22Rv1 (cell line): ENCODE data around the gene RUNX3.

ENCODE experiments used
- H3K27ac ChIP-seq: fragments of 450-650 bp; 2 replicates; pipeline ENCODE4 v1.5.1; 2017
- CTCF ChIP-seq: fragments of 450-650 bp; IDR thresholded peaks from 2 replicates; pipeline ENCODE4 v1.5.1; 2017; ENCODE audit warnings: mild to moderate bottlenecking
- ZFX ChIP-seq: fragments of 450-650 bp; IDR thresholded peaks from 2 replicates; pipeline ENCODE4 v1.6.1; 2017; ENCODE audit warnings: antibody characterized with exemption, borderline replicate concordance

RUNX3 gene

GRCh38 chr1:24931468-24932231 lies 1.6 kb upstream of the RUNX3 start:
- no peak overlapping the region for H3K27ac ChIP-seq
- TF ChIP-seq CTCF (no peak), ZFX (no peak)

- H3K27ac ChIP-seq = no peak overlapping the region
- TF ChIP-seq CTCF (no peak), ZFX (no peak)
These were observed 1.0 kb upstream of the RUNX3 start for GRCh38 chr1:24931146-24931467.

GRCh38 chr1:24929398-24930259 lies 447 bp downstream of the RUNX3 start:
- TF ChIP-seq ZFX (no peak), CTCF (no peak)
- H3K27ac ChIP-seq = no peak overlapping the region

GRCh38 chr1:24928689-24929397 lies 1.2 kb downstream of the RUNX3 start:
- TF ChIP-seq CTCF (no peak), ZFX (no peak)
- H3K27ac ChIP-seq = no peak overlapping the region

GRCh38 chr1:24927988-24928688 lies 1.9 kb downstream of the RUNX3 start:
- no peak overlapping the region for H3K27ac ChIP-seq
- TF ChIP-seq ZFX = no peak
- no peak for TF ChIP-seq CTCF

- TF ChIP-seq CTCF = no peak
- H3K27ac ChIP-seq = no peak overlapping the region
These were observed 2.6 kb downstream of the RUNX3 start for GRCh38 chr1:24927473-24927872.
